H9 (cell line): ENCODE data around the gene CDYL. TPM values are rescaled to one million over a fixed set of nuclear protein-coding genes. Genes with fewer than 3 reads are reported as not detected.

Experiments used
- DNase-seq: peaks from one replicate; pipeline ENCODE4 v3.0.0-alpha.2; 2017
- H2AFZ ChIP-seq: one replicate; pipeline ENCODE4 v1.6.1; 2013; ENCODE audit warnings: mild to moderate bottlenecking, low read length, control low read depth, moderate library complexity
- H2AK5ac ChIP-seq: 2 replicates; pipeline ENCODE4 v1.6.1; 2013; ENCODE audit warnings: low read length, control low read depth, mixed read lengths; ENCODE audit not compliant: insufficient read length
- H2BK120ac ChIP-seq: one replicate; pipeline ENCODE4 v1.6.1; 2013; ENCODE audit warnings: low read depth, mild to moderate bottlenecking, low read length, control low read depth, inconsistent platforms; ENCODE audit not compliant: poor library complexity, severe bottlenecking
- H2BK12ac ChIP-seq: 2 replicates; pipeline ENCODE4 v1.6.1; 2013; ENCODE audit warnings: low read length, control low read depth, mixed read lengths, low read depth; ENCODE audit not compliant: insufficient read length
- H2BK15ac ChIP-seq: 2 replicates; pipeline ENCODE4 v1.6.1; 2013; ENCODE audit warnings: low read depth, low read length, control low read depth
- H2BK20ac ChIP-seq: one replicate; pipeline ENCODE4 v1.6.1; 2013; ENCODE audit warnings: low read depth, mild to moderate bottlenecking, low read length, control low read depth, inconsistent platforms; ENCODE audit not compliant: poor library complexity, severe bottlenecking
- H2BK5ac ChIP-seq: 2 replicates; pipeline ENCODE4 v1.6.1; 2013; ENCODE audit warnings: low read length, control low read depth, mixed read lengths; ENCODE audit not compliant: insufficient read length
- H3K14ac ChIP-seq: 2 replicates; pipeline ENCODE4 v1.6.1; 2013; ENCODE audit warnings: low read length, control low read depth; ENCODE audit not compliant: insufficient read depth
- H3K18ac ChIP-seq: 2 replicates; pipeline ENCODE4 v1.6.1; 2013; ENCODE audit warnings: low read depth, mild to moderate bottlenecking, mixed read lengths, low read length, control low read depth; ENCODE audit not compliant: insufficient read length
- H3K23ac ChIP-seq: 2 replicates; pipeline ENCODE4 v1.6.1; 2013; ENCODE audit warnings: low read length, control low read depth, mixed read lengths, low read depth; ENCODE audit not compliant: insufficient read length
- H3K23me2 ChIP-seq: 2 replicates; pipeline ENCODE4 v1.6.1; 2013; ENCODE audit warnings: low read depth, mild to moderate bottlenecking, mixed read lengths, low read length, control low read depth; ENCODE audit not compliant: insufficient read length, poor library complexity, severe bottlenecking
- H3K27ac ChIP-seq: 2 replicates; pipeline ENCODE4 v1.5.1; 2013; ENCODE audit warnings: low read length, control low read depth, mixed read lengths, low read depth; ENCODE audit not compliant: insufficient read length
- H3K27me3 ChIP-seq: 2 replicates; pipeline ENCODE4 v1.6.1; 2013; ENCODE audit warnings: low read length, control low read depth, inconsistent platforms; ENCODE audit not compliant: insufficient read depth
- H3K4ac ChIP-seq: 2 replicates; pipeline ENCODE4 v1.6.1; 2013; ENCODE audit warnings: low read depth, mild to moderate bottlenecking, control low read depth, inconsistent platforms, low read length, moderate library complexity
- H3K4me1 ChIP-seq: 2 replicates; pipeline ENCODE4 v1.6.1; 2013; ENCODE audit warnings: low read length, control low read depth, inconsistent platforms; ENCODE audit not compliant: insufficient read depth
- H3K4me2 ChIP-seq: 2 replicates; pipeline ENCODE4 v1.6.1; 2013; ENCODE audit warnings: low read length, control low read depth, mixed read lengths; ENCODE audit not compliant: insufficient read length, insufficient read depth
- H3K56ac ChIP-seq: 2 replicates; pipeline ENCODE4 v1.6.1; 2013; ENCODE audit warnings: low read depth, mild to moderate bottlenecking, mixed read lengths, low read length, control low read depth; ENCODE audit not compliant: insufficient read length
- H3K79me1 ChIP-seq: 2 replicates; pipeline ENCODE4 v1.6.1; 2013; ENCODE audit warnings: low read depth, mild to moderate bottlenecking, moderate library complexity, low read length, control low read depth, inconsistent platforms; ENCODE audit not compliant: insufficient read depth, poor library complexity, severe bottlenecking
- H3K79me2 ChIP-seq: 2 replicates; pipeline ENCODE4 v1.6.1; 2013; ENCODE audit warnings: low read length, control low read depth, inconsistent platforms; ENCODE audit not compliant: insufficient read depth
- H3K9ac ChIP-seq: 2 replicates; pipeline ENCODE4 v1.6.1; 2013; ENCODE audit warnings: low read length, control low read depth, mixed read lengths; ENCODE audit not compliant: insufficient read length; ENCODE audit errors: extremely low read depth
- H3K9me3 ChIP-seq: one replicate; pipeline ENCODE4 v1.6.1; 2013; ENCODE audit warnings: low read depth, low read length, inconsistent platforms; ENCODE audit not compliant: control insufficient read depth
- H3T11ph ChIP-seq: one replicate; pipeline ENCODE4 v1.6.1; 2013; ENCODE audit warnings: mild to moderate bottlenecking, low read length, control low read depth, inconsistent platforms
- H4K20me1 ChIP-seq: one replicate; pipeline ENCODE4 v1.6.1; 2013; ENCODE audit not compliant: control insufficient read depth, insufficient read length, insufficient read depth
- H4K5ac ChIP-seq: 2 replicates; pipeline ENCODE4 v1.6.1; 2013; ENCODE audit warnings: low read depth, mild to moderate bottlenecking, mixed read lengths, low read length, control low read depth; ENCODE audit not compliant: insufficient read length
- H4K8ac ChIP-seq: replicated peaks from 2 replicates; pipeline ENCODE4 v1.6.1; 2013; ENCODE audit warnings: low read length, control low read depth, mixed read lengths, low read depth; ENCODE audit not compliant: insufficient read length
- H4K91ac ChIP-seq: 2 replicates; pipeline ENCODE4 v1.6.1; 2013; ENCODE audit warnings: low read depth, mild to moderate bottlenecking, moderate library complexity, mixed read lengths, low read length, control low read depth; ENCODE audit not compliant: insufficient read length
- H3K27ac Mint-ChIP-seq, 3 experiments: 2 replicates in 2 of 3; 3 replicates in 1 of 3; pipeline ENCODE4 v1.8.0; 2020 to 2021; ENCODE audit warnings: mixed read lengths in 3 of 3, mild to moderate bottlenecking in 1 of 3, moderate library complexity in 1 of 3
- H3K27me3 Mint-ChIP-seq: 2 replicates; pipeline ENCODE4 v1.8.0; 2021; ENCODE audit warnings: low read depth, mild to moderate bottlenecking, moderate library complexity, mixed read lengths
- H3K36me3 Mint-ChIP-seq, 3 experiments: 2 replicates in 2 of 3; 3 replicates in 1 of 3; pipeline ENCODE4 v1.8.0; 2020 to 2021; ENCODE audit warnings: low read depth in 3 of 3, mixed read lengths in 3 of 3; ENCODE audit not compliant: insufficient read depth in 1 of 3
- H3K4me1 Mint-ChIP-seq, 2 experiments: 2 replicates each; pipeline ENCODE4 v1.8.0; 2020; ENCODE audit warnings: mixed read lengths in 2 of 2
- H3K4me3 Mint-ChIP-seq, 2 experiments: 2 replicates in 1 of 2; 3 replicates in 1 of 2; pipeline ENCODE4 v1.8.0; 2020 to 2021; ENCODE audit warnings: mild to moderate bottlenecking in 2 of 2, mixed read lengths in 2 of 2, moderate library complexity in 1 of 2
- H3K9me3 Mint-ChIP-seq, 2 experiments: 2 replicates in 1 of 2; 3 replicates in 1 of 2; pipeline ENCODE4 v1.8.0; 2020; ENCODE audit warnings: mild to moderate bottlenecking in 2 of 2, mixed read lengths in 2 of 2, moderate library complexity in 1 of 2
- WGBS: extraction: QIAGEN DNeasy Blood & Tissue Kit; methylation state at CpG from one replicate; pipeline ENCODE4 v1.1.7; 2013; ENCODE audit warnings: missing lambda C conversion rate, low lambda C conversion rate, mixed read lengths; ENCODE audit not compliant: insufficient read length; ENCODE audit errors: extremely low coverage; 5-methylcytosine and 5-hydroxymethylcytosine counted together
- total RNA-seq: library from RNA; stranded (reverse); gene quantifications from 2 replicates; pipeline ENCODE4 v1.2.1, GENCODE V29; 2021
- TF ChIP-seq, protein P1 (sequence below): fragments of 200-600 bp; sonication (generic); conservative IDR thresholded peaks from 3 replicates; pipeline ENCODE4 v1.8.0; 2021; ENCODE audit warnings: antibody characterized with exemption, mild to moderate bottlenecking

CDYL gene
- total RNA-seq, 1 experiment from 2014 or later = 95.0 TPM

DNA sequence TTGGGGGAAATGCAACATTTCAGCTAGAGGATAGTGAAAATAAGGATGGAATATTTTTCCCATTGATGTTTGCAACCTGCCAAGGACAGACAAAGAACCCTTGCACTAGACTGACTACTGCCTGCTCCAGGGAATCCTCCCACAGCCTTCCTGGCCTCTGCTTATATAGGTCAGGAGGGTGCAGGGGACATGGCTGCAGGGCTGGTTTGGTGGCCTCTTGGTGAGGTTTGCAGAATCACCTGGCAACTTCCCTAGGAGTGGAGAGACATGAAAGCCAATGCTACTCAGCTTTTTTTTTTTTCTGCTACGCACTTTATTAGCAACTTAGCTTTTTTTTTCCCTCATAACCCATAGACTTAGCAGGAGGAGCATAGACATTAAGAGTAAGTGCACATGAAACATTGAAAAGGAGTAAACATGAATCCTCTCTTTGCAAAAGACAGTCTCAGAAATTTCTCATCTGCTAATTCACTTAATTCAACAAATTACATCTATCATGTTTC lies 39.8 kb upstream of the CDYL start:
- Histone ChIP-seq H2AFZ (no peak overlapping the region), H2BK12ac (no peak overlapping the region), H3K4ac (no peak overlapping the region), H3K9ac (no peak overlapping the region), H2BK15ac (no peak overlapping the region), H3K18ac (no peak overlapping the region), H3K56ac (no peak overlapping the region), H4K5ac (no peak overlapping the region), H3K79me2 (no peaks in the 10 kb centered on the region), H4K20me1 (no peaks in the 10 kb centered on the region), H4K8ac (no peak overlapping the region), H3K23ac (no peak overlapping the region), H2BK20ac (no peak overlapping the region), H3T11ph (no peak overlapping the region), H2AK5ac (no peak overlapping the region), H2BK120ac (no peak overlapping the region), H3K9me3 (no peaks in the 10 kb centered on the region), H3K4me2 (no peak overlapping the region), H3K14ac (no peak overlapping the region), H4K91ac (no peak overlapping the region), H3K23me2 (no peaks in the 10 kb centered on the region), H3K27ac (no peak overlapping the region), H3K4me1 (peaks cover 2% of the 10 kb centered on the region; the same call in 1 of the 2 replicates), H3K79me1 (no peaks in the 10 kb centered on the region), H3K27me3 (no peaks in the 10 kb centered on the region), H2BK5ac (no peak overlapping the region)
- WGBS = no CpG with 5 or more reads among the region's 1 CpG
- H3K36me3 Mint-ChIP-seq = no peaks in the 10 kb centered on the region
- peaks cover 17 to 22% of the 10 kb centered on the region in 2 experiments for H3K4me1 Mint-ChIP-seq
- peaks cover 10% of the 10 kb centered on the region; the same call in 1 of the 2 replicates for H3K27me3 Mint-ChIP-seq
- H3K4me3 Mint-ChIP-seq = no peak overlapping the region
- H3K9me3 Mint-ChIP-seq = no peaks in the 10 kb centered on the region
- TF ChIP-seq, protein P1, sequence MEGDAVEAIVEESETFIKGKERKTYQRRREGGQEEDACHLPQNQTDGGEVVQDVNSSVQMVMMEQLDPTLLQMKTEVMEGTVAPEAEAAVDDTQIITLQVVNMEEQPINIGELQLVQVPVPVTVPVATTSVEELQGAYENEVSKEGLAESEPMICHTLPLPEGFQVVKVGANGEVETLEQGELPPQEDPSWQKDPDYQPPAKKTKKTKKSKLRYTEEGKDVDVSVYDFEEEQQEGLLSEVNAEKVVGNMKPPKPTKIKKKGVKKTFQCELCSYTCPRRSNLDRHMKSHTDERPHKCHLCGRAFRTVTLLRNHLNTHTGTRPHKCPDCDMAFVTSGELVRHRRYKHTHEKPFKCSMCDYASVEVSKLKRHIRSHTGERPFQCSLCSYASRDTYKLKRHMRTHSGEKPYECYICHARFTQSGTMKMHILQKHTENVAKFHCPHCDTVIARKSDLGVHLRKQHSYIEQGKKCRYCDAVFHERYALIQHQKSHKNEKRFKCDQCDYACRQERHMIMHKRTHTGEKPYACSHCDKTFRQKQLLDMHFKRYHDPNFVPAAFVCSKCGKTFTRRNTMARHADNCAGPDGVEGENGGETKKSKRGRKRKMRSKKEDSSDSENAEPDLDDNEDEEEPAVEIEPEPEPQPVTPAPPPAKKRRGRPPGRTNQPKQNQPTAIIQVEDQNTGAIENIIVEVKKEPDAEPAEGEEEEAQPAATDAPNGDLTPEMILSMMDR = no peak
- DNase-seq = no peak
- H3K27ac Mint-ChIP-seq = no peak overlapping the region
